Heart right ventricle (tissue), 16 donors: ENCODE data around the gene JMJD8. TPM values are rescaled to one million over a fixed set of nuclear protein-coding genes. Genes with fewer than 3 reads are reported as not detected.

ENCODE experiments used
- ATAC-seq, 8 donors: fragments of 200-7000 bp; cut with Tn5 transposase; one replicate each; pipeline ENCODE4 v1.9.1; 2020; ENCODE audit warnings: mild to moderate bottlenecking in 8 of 8, moderate library complexity in 8 of 8, moderate number of reproducible peaks in 1 of 8
- DNase-seq, 2 donors: peaks; one replicate each; pipeline ENCODE4 v3.0.0-alpha.2; 2020
- H3K27ac ChIP-seq, 10 donors: fragments of 200-600 bp; sonication (generic) in 2 of 10; one replicate each; pipeline versions ENCODE4 v1.5.0 to v1.8.0; 2020 to 2022; ENCODE audit warnings: mild to moderate bottlenecking in 3 of 10
- H3K27me3 ChIP-seq, 7 donors: fragments of 200-600 bp; one replicate each; pipeline ENCODE4 v1.8.0; 2021 to 2022; ENCODE audit warnings: mild to moderate bottlenecking in 2 of 7
- H3K36me3 ChIP-seq, 9 donors: fragments of 200-600 bp; sonication (generic) in 1 of 9; one replicate each; pipeline versions ENCODE4 v1.5.0 to v1.8.0; 2020 to 2022; ENCODE audit warnings: mild to moderate bottlenecking in 2 of 9
- H3K4me1 ChIP-seq, 9 donors: fragments of 200-600 bp; sonication (generic) in 1 of 9; one replicate each; pipeline versions ENCODE4 v1.5.0 to v1.8.0; 2020 to 2022; ENCODE audit warnings: mild to moderate bottlenecking in 4 of 9
- H3K4me3 ChIP-seq, 10 donors: fragments of 200-600 bp; sonication (generic) in 2 of 10; one replicate each; pipeline versions ENCODE4 v1.5.0 to v1.8.0; 2020 to 2022; ENCODE audit warnings: mild to moderate bottlenecking in 7 of 10, moderate library complexity in 2 of 10
- H3K9me3 ChIP-seq, 11 donors: fragments of 200-600 bp in 10 of 11; sonication (generic) in 2 of 11; one replicate each; pipeline versions ENCODE4 v1.5.0 to v1.8.0; 2013 to 2022; ENCODE audit warnings: mild to moderate bottlenecking in 2 of 11, control low read depth in 1 of 11, moderate library complexity in 1 of 11
- WGBS, 2 donors: extraction: QIAGEN DNeasy Blood & Tissue Kit; methylation state at CpG; one replicate each; pipeline ENCODE4 v1.1.7; 2013; ENCODE audit warnings: inconsistent platforms in 1 of 2; 5-methylcytosine and 5-hydroxymethylcytosine counted together
- intact Hi-C, 10 donors: fragments of 100-400 bp; cut with DNase I; formaldehyde crosslinking; loops; one replicate each; pipeline versions ENCODE4 v1.11.1 to v1.14.2; 2022
- polyA plus RNA-seq, 2 donors: library from polyadenylated mRNA; stranded (reverse); fragments of 200-250 nt; gene quantifications; one replicate each; pipeline ENCODE4 v1.2.3, GENCODE V29; 2013
- total RNA-seq, 10 donors: library from RNA; stranded (reverse); fragmentation: NEBNext Ultra II Directional in 3 of 10; extraction: Animal tissue kit (Norgen Biotek cat#: 25700) in 3 of 10; gene quantifications; one replicate each; pipeline versions ENCODE4 v1.2.1 to v1.2.4, GENCODE V29; 2021 to 2023
- TF ChIP-seq, protein P1 (sequence below), 9 donors: fragments of 200-600 bp; sonication (generic) in 2 of 9; IDR thresholded peaks; one replicate each; pipeline versions ENCODE4 v1.5.0 to v1.8.0; 2021 to 2022; ENCODE audit warnings: antibody characterized with exemption in 9 of 9, mild to moderate bottlenecking in 5 of 9, moderate library complexity in 1 of 9
- donor health status: Arrhythmogenic right ventricular cardiomyopathy.
- donor health status: ischemic (EF 13 %, LVEDD 7.1; RV severe dilation, severe dysfunction).
- donor health status: healthy with polysubstance abuse.
- donor health status: DM: no; HTN: yes; CAD: no.
- donor health status: DM: no; HTN: no; CAD: no.
- donor health status: ischemic (EF 25% LVEDD 6.9; RV normal size, moderate dysfunction).
- donor health status: ischemic (EF 25% LVEDD 5.7; RV mildly dilated, moderate dysfunction).
- donor health status: healthy.
- donor health status: DM: yes; HTN: yes; CAD: no.
- donor health status: Ischemic cardiomyopathy.
- donor health status: ischemic (EF 35%, LVEDD 5.7; RV mildly dilated, moderate dysfunction).
- donor health status: nonischemic (EF 11% LVEDD 7.7; RV severe dilation, severe dysfunction).
- donor health status: DM: yes; HTN: yes; CAD: no.
- donor health status: PGD.
- donor health status: ischemic (EF 29% LVEDD 5.4; RV normal size, mild dysfunction).
- donor health status: nonischemic (EF 23%, LVEDD 6.1; RV moderate dilation, normal function).

JMJD8 gene
- total and polyA plus RNA-seq, 12 donors = 34.7 to 60.6 (median 44.0) TPM

DNA sequence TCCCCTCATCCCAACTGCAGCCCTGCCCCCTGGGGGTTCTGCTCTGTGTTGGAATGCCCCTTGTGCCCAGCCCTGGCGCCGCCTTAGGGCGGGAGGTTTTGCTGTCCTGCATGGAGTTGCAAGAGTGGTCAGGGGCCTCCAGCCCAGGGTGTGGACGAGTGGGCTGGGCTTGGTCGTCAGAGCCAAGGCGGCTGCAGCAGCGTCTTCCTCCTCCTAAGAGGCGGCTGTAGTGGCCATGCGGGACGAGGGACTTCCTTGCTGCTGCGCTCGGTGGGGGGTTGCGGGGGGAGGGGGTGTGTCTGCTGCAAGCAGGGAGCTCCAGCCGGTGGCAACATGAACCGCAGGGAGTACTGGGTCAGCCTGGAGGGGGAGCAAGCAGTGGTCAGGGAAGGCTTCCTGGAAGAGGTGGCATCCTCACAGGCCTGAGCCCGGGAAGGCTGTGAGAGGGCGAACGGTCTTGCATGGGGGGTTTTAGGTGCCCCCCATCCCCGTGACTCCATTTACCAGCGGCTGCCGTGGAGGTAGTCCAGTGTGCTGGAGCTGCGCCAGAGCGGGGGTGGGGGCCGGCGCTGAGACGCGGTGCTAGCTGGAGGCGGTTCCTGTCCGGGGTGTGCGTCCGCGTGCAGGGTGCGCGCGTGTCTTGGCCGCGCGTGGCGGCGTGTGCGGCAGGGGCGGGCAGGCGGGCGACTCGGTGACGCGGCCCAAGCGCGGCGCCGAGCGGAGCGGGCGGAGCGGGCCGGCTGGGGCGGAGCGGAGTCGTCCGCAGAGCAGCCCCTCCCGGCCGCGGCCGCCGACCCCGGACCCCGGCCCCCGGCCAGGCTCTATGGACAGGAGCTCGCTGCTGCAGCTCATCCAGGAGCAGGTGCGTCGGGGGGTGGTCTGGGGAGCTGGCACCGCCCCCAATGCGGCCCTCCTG is 8.9 kb downstream of the JMJD8 start, which contains the start of gene RHBDL1:
TSS of gene RHBDL1 (plus strand) at position 704 of the 916 bp plus-strand sequence. CDS start at position 824, 120 bp downstream.
- 5% methylated on average over 55 to 73 of the region's 73 CpGs for WGBS, 2 donors
- peak in 1 of 2 donors; percentile 61 for DNase-seq

DNA sequence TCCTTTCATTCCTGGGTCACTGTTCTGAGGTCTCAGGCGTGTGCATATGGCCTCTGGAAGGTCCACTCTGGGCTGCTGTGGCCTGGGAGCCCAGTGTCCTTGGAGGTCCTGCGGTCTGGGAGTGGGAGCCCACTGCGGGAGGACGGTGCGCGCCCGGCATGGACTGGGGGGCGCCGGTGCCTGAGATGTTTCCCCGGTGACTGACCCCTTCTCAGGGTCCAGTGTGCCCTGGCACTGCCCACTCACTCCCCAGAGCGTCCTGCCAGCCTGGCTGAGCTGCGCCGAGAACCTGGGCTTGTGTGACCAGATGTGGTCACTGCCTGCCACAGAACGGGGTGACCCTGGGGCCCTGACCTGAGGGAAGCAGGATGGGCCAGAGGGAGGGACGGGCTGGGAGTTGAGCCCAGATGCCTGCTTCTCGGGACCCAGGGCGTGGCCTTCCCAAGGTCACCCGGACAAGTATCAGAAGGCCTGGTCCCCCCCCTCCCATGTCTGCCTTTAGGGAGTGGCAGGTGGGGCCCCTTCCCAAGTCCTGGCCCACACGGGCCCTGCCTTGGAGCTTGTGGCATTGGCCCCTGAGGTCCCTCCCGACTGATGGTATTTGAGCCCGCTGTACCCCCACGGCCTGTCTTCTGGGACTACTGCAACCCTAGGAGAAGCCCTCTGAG is 9.8 kb downstream of the JMJD8 start:
- Histone ChIP-seq H3K36me3 (peaks cover 0 to 50% (median 35%) of the 10 kb centered on the region in 9 donors), H3K27me3 (peaks cover 0 to 22% (median 0%) of the 10 kb centered on the region in 7 donors), H3K9me3 (no peaks in the 10 kb centered on the region), H3K4me3 (no peak overlapping the region), H3K4me1 (peaks cover 6 to 32% (median 20%) of the 10 kb centered on the region in 9 donors), H3K27ac (peak overlapping the region in 8 of 10 donors; percentile 20 to 75 (median 45))
- intact Hi-C loops = no loop called here
- no peak for DNase-seq
- WGBS, 2 donors = 65 to 67% methylated on average over 22 of the region's 22 CpGs
- TF ChIP-seq, protein P1, sequence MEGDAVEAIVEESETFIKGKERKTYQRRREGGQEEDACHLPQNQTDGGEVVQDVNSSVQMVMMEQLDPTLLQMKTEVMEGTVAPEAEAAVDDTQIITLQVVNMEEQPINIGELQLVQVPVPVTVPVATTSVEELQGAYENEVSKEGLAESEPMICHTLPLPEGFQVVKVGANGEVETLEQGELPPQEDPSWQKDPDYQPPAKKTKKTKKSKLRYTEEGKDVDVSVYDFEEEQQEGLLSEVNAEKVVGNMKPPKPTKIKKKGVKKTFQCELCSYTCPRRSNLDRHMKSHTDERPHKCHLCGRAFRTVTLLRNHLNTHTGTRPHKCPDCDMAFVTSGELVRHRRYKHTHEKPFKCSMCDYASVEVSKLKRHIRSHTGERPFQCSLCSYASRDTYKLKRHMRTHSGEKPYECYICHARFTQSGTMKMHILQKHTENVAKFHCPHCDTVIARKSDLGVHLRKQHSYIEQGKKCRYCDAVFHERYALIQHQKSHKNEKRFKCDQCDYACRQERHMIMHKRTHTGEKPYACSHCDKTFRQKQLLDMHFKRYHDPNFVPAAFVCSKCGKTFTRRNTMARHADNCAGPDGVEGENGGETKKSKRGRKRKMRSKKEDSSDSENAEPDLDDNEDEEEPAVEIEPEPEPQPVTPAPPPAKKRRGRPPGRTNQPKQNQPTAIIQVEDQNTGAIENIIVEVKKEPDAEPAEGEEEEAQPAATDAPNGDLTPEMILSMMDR (IDR thresholded peaks at IDR 0.05) = no peak
- ATAC-seq = peak in 6 of 8 donors; percentile 2 to 47 (median 18)

More for the DNA sequence above, 8.9 kb downstream of the JMJD8 start, which contains the start of gene RHBDL1:
- Histone ChIP-seq H3K27ac (peak within 1 kb of the TSS in 8 of 10 donors; percentile 20 to 75 (median 45)), H3K4me1 (peaks cover 7 to 30% (median 21%) of the 10 kb centered on the region in 9 donors), H3K9me3 (no peaks in the 10 kb centered on the region), H3K27me3 (peaks cover 0 to 22% (median 0%) of the 10 kb centered on the region in 7 donors), H3K4me3 (peak within 1 kb of the TSS in 9 of 10 donors; percentile 25 to 50 (median 40)), H3K36me3 (peaks cover 0 to 42% (median 31%) of the 10 kb centered on the region in 9 donors)
- ATAC-seq = no peak
- intact Hi-C loops = no loop called here
- TF ChIP-seq, protein P1 (IDR thresholded peaks at IDR 0.05) = peak in 1 of 9 donors; percentile 4

DNA sequence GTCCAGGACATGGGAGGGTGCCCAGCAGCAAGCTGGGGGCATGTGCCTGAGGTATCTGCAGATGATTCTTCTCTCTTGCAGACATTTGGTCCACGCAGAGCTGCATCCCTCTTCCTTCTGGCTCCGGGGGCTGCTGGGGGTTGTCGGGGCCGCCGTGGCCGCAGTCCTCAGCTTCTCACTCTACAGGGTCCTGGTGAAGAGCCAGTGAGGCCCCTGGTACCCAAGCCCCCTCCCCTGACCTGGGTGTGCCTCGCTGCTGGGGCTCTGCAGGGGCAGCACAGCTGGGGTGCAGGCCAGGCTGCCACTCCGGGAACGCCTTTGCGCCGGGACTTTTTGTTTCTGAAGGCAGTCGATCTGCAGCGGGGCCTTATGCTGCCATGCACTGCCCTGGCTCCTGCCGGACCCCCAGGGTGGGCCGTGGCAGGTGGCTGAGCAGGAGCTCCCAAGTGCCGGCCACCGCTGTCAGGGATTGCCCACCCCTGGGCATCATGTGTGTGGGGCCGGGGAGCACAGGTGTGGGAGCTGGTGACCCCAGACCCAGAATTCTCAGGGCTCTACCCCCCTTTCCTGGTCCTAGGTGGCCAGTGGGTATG is 10.6 kb downstream of the JMJD8 start:
- Histone ChIP-seq H3K27ac (peak overlapping the region in 1 of 10 donors; percentile 75), H3K27me3 (peaks cover 0 to 22% (median 0%) of the 10 kb centered on the region in 7 donors), H3K4me1 (peaks cover 8 to 34% (median 24%) of the 10 kb centered on the region in 9 donors), H3K9me3 (no peaks in the 10 kb centered on the region), H3K4me3 (no peak overlapping the region), H3K36me3 (peaks cover 0 to 51% (median 35%) of the 10 kb centered on the region in 9 donors)
- intact Hi-C loops = no loop called here
- WGBS, 2 donors = 91 to 93% methylated on average over 17 to 18 of the region's 18 CpGs
- TF ChIP-seq, protein P1 (IDR thresholded peaks at IDR 0.05) = no peak
- DNase-seq (no peak), ATAC-seq (no peak)

DNA sequence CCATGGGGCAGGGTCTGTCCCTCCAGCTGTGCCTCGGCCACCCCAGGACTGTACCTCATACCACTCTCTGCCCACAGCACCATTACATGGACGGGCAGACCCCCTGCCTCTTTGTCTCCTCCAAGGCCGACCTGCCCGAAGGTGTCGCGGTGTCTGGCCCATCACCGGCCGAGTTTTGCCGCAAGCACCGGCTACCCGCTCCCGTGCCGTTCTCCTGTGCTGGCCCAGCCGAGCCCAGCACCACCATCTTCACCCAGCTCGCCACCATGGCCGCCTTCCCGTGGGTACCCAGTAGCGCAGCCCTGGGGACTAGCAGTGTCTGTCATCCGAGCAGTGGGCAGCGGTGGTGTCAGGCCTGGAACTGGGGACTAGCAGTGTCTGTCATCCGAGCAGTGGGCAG is 11.3 kb downstream of the JMJD8 start:
- Histone ChIP-seq H3K36me3 (peaks cover 0 to 51% (median 35%) of the 10 kb centered on the region in 9 donors), H3K27ac (no peak overlapping the region), H3K9me3 (no peaks in the 10 kb centered on the region), H3K27me3 (peaks cover 0 to 22% (median 0%) of the 10 kb centered on the region in 7 donors), H3K4me1 (peaks cover 8 to 35% (median 25%) of the 10 kb centered on the region in 9 donors), H3K4me3 (no peak overlapping the region)
- TF ChIP-seq, protein P1 (IDR thresholded peaks at IDR 0.05) = no peak
- WGBS, 2 donors = 93 to 94% methylated on average over 21 of the region's 21 CpGs
- ATAC-seq = no peak
- DNase-seq = no peak
- intact Hi-C loops = no loop called here
